EL (cell line): Measurements from ENCODE around the gene ZNF70.

Source experiments
- DNase-seq: peaks from one replicate; pipeline ENCODE4 v3.0.0-alpha.2; 2016

ZNF70 gene

GRCh38 chr22:23689414-23689813 is 61.5 kb downstream of the ZNF70 start:
- DNase-seq, result no peak
